HCEC 1CT (cell line): ENCODE data around the gene CCDC196.

ENCODE experiments used
- DNase-seq: peaks from one replicate; pipeline ENCODE4 v3.0.0-alpha.2; 2017

Gene CCDC196, protein sequence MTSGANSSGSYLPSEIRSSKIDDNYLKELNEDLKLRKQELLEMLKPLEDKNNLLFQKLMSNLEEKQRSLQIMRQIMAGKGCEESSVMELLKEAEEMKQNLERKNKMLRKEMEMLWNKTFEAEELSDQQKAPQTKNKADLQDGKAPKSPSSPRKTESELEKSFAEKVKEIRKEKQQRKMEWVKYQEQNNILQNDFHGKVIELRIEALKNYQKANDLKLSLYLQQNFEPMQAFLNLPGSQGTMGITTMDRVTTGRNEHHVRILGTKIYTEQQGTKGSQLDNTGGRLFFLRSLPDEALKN

DNA sequence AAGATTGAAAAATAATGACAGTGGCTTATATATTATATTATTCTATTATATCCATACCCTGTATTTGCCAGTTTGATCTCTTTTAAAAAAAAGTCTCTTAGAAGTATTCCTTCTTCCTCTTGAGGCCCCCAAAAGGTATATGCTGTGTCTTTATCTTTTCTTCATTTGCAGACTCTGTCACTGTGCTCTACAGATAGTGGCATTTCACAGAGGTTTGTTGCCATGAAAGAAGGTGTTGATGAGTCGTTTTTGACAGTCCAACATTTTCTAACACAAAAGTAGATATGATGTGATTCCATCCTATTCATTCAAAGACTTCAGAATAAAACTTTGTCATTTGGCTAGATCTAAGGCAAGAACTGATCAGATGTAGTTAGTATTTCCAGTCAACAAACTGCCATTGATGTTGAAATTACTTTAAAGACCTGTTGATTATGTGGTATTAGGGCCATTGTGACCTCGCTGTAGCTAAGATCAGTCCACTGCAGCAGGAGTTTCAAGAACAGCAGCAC is at the start of gene CCDC196:
CCDC196 (plus strand) TSS at position 462 of the 512 bp plus-strand sequence. CDS start 132 bp downstream, outside the sequence.
- no peak for DNase-seq

DNA sequence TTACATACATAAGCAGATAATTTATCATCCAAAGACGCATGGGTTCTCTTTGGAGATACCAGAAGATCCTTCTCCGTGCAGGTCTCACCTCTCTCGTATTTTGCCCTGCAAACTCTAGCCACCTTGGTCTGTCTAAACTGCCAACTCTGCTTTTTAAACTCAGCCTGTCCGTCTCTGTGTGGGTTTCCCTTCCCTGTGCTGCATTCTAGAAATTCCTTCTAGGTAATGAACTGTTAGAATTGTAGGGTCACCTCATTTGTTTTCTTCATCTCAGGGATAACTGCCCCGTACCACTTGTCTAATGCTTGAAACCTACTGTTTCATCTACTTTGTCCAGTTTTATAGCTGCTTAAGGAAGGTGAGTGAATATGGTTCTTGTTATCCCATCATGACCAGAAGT is 45.4 kb upstream of the CCDC196 start:
- DNase-seq: no peak

DNA sequence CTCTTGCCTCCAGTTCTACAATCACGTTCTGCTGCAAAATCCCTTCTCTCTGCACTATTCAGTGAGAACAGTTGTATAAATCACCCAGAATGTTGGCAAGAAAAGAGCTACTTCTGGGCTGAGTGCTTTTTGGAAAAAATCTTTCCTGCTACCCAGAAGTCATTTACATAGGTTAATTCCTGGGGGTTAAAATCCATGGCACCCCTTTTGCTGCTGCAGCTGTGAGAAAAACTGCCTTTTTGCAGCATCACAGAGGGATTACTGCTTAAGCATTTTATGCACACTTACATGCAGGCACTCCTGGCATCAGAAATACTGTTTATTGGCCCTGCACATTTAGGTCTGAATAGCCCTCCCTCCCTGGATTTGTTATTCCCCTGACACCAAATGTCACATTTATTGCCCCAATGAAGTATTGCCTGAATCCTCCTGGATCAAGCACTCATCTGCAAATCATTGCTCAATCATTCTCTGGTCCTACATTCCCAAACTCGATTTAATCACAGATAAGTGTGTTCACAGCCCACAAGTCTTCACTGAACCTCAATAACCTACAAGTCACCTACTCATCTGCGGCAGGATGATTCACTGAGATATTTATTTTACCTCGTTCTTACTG is 43.1 kb upstream of the CCDC196 start:
- DNase-seq: no peak

DNA sequence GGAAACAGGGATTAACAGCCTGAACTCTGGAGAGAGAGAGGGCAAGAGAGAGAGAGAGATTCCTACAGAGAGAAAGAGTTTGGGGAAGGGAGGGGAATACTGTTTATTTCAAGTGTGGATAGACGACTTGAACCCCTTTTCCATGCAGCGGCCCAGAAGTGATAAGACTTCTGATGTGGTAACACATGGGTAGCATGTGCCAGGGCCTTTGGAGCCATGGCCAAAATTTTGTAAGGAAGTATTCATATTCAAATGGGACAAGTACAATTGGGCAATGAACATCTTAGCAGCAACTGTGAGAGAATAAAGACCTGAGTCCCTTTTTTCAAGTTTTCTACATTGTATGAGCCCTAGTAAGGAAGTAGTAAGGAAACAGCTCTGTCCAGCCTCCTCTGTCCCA is 42.4 kb upstream of the CCDC196 start:
- DNase-seq: no peak

DNA sequence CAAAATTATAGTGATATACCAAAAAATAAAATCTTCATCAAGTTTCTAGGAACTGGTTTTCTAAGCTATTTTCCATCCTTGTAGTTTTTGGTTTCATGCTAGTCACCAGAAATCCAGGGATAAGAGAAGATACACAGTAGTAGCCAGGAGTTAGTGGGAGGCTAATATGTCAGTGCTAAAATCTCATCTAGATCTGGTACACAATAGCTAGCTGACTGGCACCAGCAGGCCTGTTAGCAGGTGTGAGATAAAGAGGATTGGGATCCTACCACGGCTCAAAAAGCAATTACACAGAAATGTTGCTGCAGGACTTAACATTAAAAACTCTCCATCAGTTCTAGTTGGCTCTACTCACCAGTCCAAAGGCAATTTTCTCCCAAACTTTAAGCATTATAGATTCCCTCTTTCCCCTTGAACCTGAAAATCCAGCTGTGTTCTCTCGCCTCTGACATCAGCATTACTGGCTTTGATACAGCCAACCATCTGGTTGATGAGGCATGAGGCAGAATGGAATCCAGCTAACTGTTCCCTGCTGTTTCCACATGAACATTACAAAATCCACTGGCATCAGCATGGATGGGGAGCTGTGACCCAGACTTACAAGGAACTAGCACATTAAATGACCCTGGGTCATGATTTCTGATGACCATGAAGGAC is 41.8 kb upstream of the CCDC196 start:
- DNase-seq: peak; percentile 20

DNA sequence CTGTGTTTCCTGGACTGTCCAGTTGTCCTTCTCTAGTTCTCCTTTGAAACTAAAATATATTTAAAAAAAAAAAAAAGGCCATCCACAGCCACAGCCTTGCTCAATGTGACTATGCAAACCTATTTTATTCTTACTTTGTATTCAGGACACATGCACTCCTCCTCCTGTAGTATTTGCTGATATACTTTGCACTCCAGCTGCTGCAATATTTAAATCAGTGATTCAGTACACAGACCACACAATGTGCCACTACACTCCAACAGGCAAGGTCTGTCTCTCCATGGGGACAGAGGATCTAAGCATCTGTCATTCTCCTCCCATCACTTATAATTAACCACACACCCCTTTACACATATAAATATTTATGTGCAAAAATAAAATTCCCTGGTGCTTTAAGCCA is 40.2 kb upstream of the CCDC196 start:
- DNase-seq: no peak

DNA sequence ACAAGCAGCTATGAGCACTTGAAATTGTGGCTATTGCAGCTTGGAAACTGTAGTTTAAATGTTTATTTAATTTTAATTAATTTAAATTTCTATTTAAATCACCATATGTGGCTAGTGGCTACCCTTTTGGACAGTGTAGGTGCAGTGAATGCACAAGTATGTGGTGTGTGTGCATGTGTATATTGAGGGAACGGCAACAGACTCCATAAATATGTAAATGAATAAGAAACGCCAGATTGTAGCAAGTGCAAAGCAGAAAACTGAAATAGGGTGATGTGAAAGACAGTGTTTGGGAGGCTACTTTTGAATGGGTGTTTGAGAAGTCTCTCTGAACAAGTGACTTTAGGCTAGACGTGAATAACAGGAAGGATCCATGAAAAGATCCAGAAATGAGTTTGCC is 32.7 kb upstream of the CCDC196 start:
- DNase-seq: no peak

DNA sequence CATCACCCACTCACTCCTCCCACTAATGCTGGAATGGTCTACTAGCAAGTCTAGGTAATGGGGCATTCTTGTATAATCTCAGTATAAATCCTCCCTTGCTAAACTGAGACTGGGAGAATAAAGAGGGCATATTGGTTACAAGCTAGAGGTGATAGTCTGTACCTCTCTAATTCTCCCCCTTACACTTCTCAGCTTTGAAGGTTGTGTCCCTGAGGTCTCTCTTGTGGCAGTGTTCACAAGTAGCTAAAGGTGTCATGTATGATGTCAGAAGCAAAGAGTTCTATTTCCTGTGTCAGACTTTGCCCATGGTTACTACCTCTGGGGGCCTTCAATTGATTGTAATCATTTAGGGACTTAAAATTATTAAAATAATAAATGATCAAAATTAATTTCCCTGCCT is 26.6 kb upstream of the CCDC196 start:
- DNase-seq: no peak

DNA sequence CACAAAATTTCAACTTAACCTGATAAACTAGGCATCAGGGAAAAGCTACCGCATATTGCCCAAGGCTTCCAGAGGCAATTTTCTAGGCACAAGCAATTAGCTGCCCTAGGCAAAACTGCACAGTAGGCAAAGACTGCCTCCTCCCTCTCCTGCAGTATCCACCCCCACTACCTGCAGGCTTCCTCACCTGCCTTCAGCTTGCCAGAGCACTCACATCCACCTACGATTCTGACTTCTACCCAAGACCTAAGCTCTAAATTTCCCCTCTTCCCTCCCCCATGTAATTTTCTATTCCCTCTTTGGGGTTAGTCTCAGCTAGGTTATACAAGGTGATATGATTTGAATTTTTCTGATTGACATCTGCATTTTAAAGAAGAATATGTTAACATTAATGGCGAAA is 21.9 kb upstream of the CCDC196 start:
- no peak for DNase-seq

DNA sequence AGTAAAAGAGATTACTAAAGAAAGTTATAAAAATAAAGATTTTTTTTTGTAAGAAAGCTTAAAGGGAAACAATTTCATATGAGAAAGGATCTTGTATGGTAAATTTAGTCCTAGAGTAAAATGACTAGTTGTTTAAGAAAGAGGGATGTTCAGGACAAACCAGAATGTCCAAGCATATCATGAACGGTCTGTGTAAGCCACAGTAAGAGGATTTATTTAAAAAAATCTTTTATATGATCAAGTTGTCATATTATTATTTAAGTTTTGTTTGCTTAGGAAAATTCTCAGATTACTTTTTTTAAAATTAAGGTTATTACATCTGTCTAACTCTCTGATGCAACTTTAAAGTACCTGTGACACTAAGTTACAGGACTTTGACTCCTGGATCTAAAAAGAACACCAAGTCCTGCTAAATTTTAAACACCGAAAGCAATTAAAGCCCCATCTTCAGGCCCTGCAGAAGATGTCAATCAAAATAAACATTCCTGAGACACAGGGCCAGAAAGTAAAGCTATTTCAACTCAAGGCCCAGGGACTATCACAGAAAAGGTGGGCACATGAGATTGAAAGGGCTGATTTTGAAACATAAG is 17.3 kb upstream of the CCDC196 start:
- DNase-seq: no peak

DNA sequence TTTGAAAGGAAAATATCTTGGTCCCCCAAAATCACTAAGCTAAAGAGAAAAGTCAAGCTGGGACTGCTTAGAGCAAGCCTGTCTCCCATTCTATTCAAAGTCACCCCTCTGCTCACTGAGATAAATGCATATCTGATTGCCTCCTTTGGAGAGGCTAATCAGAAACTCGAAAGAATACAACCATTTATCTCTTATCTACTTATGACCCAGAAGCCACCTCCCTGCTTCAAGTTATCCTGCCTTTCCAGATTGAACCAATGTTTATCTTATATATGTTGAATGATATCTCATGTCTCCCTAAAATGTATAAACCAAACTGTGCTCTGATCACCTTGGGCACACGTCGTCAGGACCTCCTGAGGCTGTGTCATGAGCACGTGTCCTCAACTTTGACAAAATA is 14.6 kb upstream of the CCDC196 start:
- DNase-seq: no peak

DNA sequence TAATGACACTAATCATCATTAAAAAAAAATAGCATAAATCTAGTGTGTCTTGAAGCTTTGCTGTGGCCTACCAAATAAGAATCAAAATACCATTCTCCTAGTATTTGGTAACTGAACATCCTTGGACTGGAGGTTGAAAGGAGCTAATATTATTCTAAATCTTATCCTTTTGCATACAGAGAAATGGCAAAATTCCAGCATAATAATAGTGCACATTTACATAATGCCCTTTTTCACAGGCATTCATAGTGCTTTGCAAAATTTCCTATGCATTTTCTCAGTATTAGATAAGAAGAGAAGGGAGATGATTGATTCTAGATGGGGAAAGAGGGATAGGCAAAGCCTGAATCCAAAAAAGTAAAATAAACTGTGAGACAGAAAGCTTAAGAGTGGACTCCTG is 13.9 kb upstream of the CCDC196 start:
- DNase-seq: no peak

DNA sequence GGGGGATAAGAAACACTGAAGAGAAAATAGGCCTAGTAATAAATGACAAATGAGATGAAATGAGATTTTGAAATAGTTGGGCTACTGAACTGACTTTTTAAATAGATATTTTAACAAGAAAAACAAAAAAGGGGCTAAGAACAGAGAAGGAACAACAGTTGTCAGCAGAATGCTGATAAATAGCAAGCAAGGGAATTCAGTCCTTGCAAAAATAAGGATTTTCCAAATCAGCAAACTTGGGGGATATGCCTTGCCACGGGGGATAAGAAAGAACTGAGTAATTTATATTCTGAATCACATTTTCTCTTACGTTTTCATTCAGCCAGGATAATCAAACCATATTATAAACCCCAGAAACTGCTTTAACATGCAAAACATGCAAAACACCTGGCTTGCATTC is 12.9 kb upstream of the CCDC196 start:
- no peak for DNase-seq

DNA sequence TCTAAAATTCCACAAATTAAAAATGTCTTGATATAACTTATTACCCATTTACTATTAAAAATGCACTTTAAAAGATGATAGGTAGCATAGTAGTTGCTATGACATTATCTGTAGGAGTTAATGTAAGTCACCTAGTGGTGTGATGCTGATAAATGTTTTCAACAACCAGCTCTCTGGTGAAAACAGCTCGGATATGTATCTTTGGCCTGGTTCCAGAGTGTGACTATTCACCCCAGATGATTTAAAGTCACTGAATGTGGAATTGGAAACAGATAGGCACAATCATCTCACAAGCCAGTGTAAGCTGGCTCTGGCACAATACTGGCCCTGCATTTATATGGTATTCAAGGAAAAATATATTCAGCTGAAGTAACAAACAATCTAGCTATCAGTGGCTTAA is 9.2 kb upstream of the CCDC196 start:
- peak; percentile 59 for DNase-seq

DNA sequence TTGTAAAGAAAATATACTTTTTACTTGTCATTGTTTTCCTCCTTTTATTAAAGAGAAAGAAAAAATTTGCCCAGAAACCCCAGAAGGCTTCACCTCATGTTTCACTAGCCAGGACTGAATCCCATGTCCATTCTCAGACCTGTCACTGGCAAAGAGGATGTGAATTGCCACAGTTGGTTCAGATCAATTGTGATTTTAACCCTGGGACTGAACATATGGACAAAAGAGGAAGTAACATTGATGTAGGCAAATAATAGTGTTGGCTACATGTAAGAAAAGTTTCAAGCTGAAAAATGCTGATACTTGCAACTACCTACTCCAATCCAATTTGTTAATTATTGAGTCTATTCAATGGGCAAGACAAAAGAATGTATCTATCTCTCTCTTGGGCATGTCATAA is 8.6 kb upstream of the CCDC196 start:
- no peak for DNase-seq

DNA sequence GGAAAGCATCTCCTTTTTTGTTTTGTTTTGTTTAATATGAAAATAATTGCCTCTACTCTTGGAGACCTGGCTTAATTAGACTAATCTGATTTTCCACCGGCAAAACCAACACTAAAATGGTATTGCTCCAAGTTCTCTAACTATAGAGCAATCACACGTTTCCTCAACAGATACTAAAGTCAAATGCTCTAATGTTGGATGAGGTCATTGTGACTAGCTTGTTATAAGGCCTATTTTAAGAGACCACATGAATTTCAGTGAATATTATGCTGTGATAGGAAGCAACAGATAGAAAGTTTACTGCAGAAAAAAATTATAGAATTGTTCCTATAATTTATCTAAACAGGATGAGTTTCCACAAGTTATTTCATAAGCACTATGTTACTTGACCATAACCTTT is 3.3 kb upstream of the CCDC196 start:
- DNase-seq: no peak

DNA sequence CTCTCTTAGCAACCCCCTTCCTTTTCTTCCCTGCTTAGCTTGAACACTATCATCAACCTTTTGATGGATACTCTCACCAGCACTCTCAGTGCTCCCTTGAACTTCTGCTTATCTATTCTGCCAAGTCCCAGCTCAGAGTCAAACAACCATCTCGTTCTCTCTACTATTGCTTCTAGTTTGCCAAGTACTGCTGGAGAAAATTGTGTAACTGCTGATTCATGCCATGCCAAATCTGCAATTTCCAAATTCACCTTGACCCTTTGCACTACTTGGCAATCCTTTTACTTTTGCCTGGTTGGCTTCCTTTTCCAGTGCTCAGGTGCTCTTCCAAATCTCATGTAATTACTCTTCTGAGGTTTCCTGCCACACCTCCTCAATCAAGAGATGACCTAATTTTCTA is 2.8 kb upstream of the CCDC196 start:
- peak; percentile 23 for DNase-seq

DNA sequence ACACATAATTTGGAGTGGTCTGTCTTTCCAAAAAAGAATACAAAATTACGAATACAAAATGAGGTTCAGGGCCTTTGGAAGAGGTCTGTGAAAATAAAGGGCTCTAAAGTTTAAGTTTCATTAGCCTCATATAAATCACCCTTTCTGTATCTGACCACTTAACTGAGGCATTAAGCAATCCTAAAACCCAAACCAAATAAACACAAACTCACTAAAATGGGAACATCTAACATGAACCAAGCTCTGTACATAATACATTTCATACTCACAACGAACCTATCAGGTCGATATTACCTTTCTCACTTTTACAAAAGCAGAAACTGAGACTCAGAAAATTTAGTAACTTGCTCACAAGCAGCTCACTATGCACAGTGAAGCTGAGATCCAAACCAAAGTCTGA is 1.1 kb upstream of the CCDC196 start:
- no peak for DNase-seq

DNA sequence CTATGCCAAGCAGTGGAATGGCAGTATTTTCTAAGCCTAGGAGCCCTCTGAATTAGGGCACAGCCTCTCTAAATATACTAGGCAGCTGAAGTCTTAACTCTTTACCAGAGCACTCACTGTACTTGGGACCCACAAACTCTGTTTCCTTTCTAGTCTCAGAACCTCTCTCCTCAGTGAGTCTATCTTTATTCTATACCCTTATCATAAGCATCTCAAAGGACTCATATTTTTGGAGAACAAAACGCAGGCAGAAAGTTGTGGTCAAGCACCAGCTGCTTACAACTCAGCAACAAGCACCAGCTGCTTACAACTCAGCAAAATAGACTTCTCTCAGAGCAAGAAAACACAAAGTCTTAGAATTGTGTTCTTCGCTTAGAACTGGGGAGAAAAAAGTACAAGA is 993 bp downstream of the CCDC196 start:
- no peak for DNase-seq

DNA sequence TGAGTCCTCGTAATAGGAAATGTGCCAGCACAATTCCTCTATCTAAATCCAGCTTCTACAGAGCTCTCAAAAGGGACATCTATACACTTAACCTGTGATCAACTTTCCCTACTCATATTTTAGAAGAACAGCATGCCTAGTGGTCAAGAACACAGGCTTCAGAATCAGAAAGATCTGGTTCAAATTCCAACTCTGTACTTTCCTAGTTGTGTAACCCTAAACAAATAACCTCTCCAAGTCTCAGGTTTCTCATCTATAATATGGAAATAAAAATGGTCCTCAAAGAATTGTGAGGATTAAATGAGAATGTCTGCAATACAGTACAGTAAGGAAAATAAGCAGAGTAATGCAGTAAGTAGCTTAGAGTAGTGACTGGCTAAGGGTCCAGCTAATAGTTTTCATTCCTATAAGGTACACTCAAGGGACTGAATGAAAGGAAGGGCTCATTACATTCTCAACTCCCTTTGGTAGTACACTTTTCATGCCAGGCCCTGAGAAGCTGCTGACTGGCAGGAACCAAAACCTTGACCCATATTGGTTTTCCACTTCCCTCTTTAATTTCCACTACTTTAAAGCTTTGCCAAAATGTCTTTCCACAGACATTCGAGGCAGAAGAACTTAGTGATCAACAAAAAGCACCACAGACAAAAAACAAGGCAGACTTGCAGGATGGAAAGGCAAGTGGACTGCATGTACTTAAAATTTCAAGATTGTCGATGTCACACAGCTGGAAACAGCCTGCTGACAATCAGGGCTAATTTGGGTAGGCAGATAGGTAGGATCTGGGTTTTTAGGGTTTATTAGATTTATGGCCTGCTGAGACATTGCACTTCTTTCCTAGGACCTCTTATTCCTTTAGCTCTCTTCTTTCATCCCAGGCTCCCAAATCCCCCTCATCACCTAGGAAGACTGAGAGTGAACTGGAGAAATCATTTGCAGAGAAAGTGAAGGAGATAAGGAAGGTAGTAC is 4.3 kb downstream of the CCDC196 start:
- no peak for DNase-seq

DNA sequence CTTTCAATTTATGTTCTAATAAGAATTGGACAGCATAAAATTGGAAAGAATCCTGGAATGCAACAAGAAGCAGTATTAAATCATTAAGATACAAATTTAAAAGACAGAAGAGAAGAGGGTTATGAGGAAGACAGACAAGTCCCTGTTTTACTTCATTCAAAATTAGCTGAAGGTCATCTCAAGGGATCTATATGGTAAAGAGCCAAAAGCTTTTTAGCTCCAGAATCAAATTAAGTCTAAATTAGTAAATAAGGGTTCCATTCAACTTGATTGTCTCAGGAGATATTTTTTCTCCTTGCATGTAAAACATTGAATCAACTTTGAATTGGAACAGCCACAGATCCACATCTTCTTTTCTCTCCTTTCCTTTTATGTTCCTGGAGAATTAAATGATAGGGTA is 7.6 kb downstream of the CCDC196 start:
- DNase-seq: no peak
